SK-N-SH (cell line): ENCODE results near the gene UBC. TPM values are rescaled to one million over a fixed set of nuclear protein-coding genes. Genes with fewer than 3 reads are reported as not detected.
A peak's percentile ranks its signal among the peaks of the same experiment; 100 is the strongest.

Experiments
- CTCF ChIA-PET: fragments of 300-600, 350-600 bp; formaldehyde crosslinking; extraction: SDS; loops from one replicate; lab custom pipeline; 2021; lab: Yijun Ruan, JAX
- POLR2A ChIA-PET: fragments of 350-600 bp; sonication (Branson Sonifier 250); formaldehyde crosslinking; extraction: SDS; loops from one replicate; lab custom pipeline; 2020; ENCODE audit warnings: antibody characterized with exemption, inconsistent platforms; lab: Yijun Ruan, JAX
- DNase-seq: peaks from one replicate; pipeline ENCODE4 v3.0.0; 2012
- H2AFZ ChIP-seq: fragments of 200-600 bp; sonication (generic); 2 replicates; pipeline ENCODE4 v1.8.1; 2016; ENCODE audit warnings: antibody characterized with exemption, mild to moderate bottlenecking, low read depth
- H3F3A ChIP-seq: fragments of 200-600 bp; sonication (generic); replicated peaks from 2 replicates; pipeline ENCODE3; 2016; ENCODE audit warnings: antibody characterized with exemption, mild to moderate bottlenecking; ENCODE audit not compliant: insufficient read depth
- H3K27ac ChIP-seq, 2 experiments: fragments of 200-500 bp in 1 of 2; fragments of 200-600 bp in 1 of 2; sonication (Bioruptor generic) in 1 of 2; sonication (generic), shearing (Covaris generic) in 1 of 2; 2 replicates each; pipeline versions ENCODE4 v1.5.1 to v1.6.1; 2014 to 2016; ENCODE audit warnings: low read depth in 2 of 2, inconsistent platforms in 1 of 2, low read length in 1 of 2, mild to moderate bottlenecking in 1 of 2, mixed read lengths in 1 of 2
- H3K27me3 ChIP-seq: fragments of 200-600 bp; sonication (generic), shearing (Covaris generic); 2 replicates; pipeline ENCODE4 v1.6.1; 2016; ENCODE audit warnings: mixed run types; ENCODE audit not compliant: insufficient read depth
- H3K36me3 ChIP-seq, 2 experiments: fragments of 200-500 bp in 1 of 2; fragments of 200-600 bp in 1 of 2; sonication (Bioruptor generic) in 1 of 2; sonication (generic) in 1 of 2; replicated peaks in 1 of 2; 2 replicates each; pipeline versions ENCODE3 to v1.5.1; 2014 to 2016; ENCODE audit warnings: low read length in 1 of 2, mild to moderate bottlenecking in 1 of 2; ENCODE audit not compliant: insufficient read depth in 2 of 2, control insufficient read depth in 1 of 2
- H3K4me1 ChIP-seq, 2 experiments: fragments of 200-500 bp in 1 of 2; fragments of 200-600 bp in 1 of 2; sonication (Bioruptor generic) in 1 of 2; sonication (generic), shearing (Covaris generic) in 1 of 2; 2 replicates each; pipeline versions ENCODE4 v1.5.1 to v1.6.1; 2014 to 2016; ENCODE audit warnings: low read depth in 1 of 2, low read length in 1 of 2, mixed run types in 1 of 2; ENCODE audit not compliant: insufficient read depth in 2 of 2, control insufficient read depth in 1 of 2
- H3K4me2 ChIP-seq: fragments of 200-600 bp; sonication (generic), shearing (Covaris generic); 2 replicates; pipeline ENCODE4 v1.6.1; 2017; ENCODE audit warnings: mixed run types
- H3K4me3 ChIP-seq, 2 experiments: fragments of 200-500 bp in 1 of 2; fragments of 200-600 bp in 1 of 2; sonication (Bioruptor generic) in 1 of 2; sonication (generic), shearing (Covaris generic) in 1 of 2; 2 replicates each; pipeline versions ENCODE4 v1.5.1 to v1.8.1; 2014 to 2016; ENCODE audit warnings: low read depth in 2 of 2, inconsistent platforms in 1 of 2, low read length in 1 of 2, mild to moderate bottlenecking in 1 of 2, mixed read lengths in 1 of 2, moderate library complexity in 1 of 2
- H3K79me2 ChIP-seq: fragments of 200-600 bp; sonication (generic); 2 replicates; pipeline ENCODE4 v1.8.1; 2017; ENCODE audit warnings: mild to moderate bottlenecking; ENCODE audit not compliant: insufficient read depth
- H3K9ac ChIP-seq: fragments of 200-600 bp; sonication (generic); 2 replicates; pipeline ENCODE4 v1.6.1; 2017; ENCODE audit warnings: mixed run types
- H3K9me2 ChIP-seq: fragments of 200-600 bp; sonication (generic); 2 replicates; pipeline ENCODE4 v1.6.1; 2017; ENCODE audit warnings: mixed run types
- H3K9me3 ChIP-seq: fragments of 200-600 bp; sonication (generic); 2 replicates; pipeline ENCODE4 v1.6.1; 2017; ENCODE audit warnings: mixed run types, mild to moderate bottlenecking, moderate library complexity
- H4K20me1 ChIP-seq: fragments of 200-600 bp; sonication (generic); 2 replicates; pipeline ENCODE4 v1.6.1; 2017; ENCODE audit warnings: mild to moderate bottlenecking, mixed run types; ENCODE audit not compliant: insufficient read depth
- CHD2 ChIP-seq: fragments of 150-350 bp; IDR thresholded peaks from 2 replicates; pipeline ENCODE4 v1.6.1; 2018; ENCODE audit warnings: low read length; ENCODE audit not compliant: partially characterized antibody
- CTCF ChIP-seq: fragments of 200-600 bp; sonication (generic); IDR thresholded peaks from 2 replicates; pipeline ENCODE4 v1.6.1; 2017; ENCODE audit warnings: antibody characterized with exemption, mild to moderate bottlenecking, moderate library complexity
- ELF1 ChIP-seq: IDR thresholded peaks from 2 replicates; pipeline ENCODE4 v1.4.0; 2012
- EP300 ChIP-seq, 2 experiments: IDR thresholded peaks; 2 replicates each; pipeline versions ENCODE4 v1.4.0 to v1.6.1; 2012; ENCODE audit warnings: borderline replicate concordance in 1 of 2, low read depth in 1 of 2, low read length in 1 of 2
- EZH2phosphoT487 ChIP-seq: fragments of 200-600 bp; sonication (generic); IDR thresholded peaks from 2 replicates; pipeline ENCODE4 v1.6.1; 2017; ENCODE audit warnings: low read depth, mixed run types, mild to moderate bottlenecking, antibody characterized with exemption, moderate library complexity, borderline replicate concordance
- FOSL2 ChIP-seq: IDR thresholded peaks from 2 replicates; pipeline ENCODE4 v1.4.0; 2012; ENCODE audit warnings: low read depth, mild to moderate bottlenecking, moderate library complexity, borderline replicate concordance
- FOXM1 ChIP-seq: IDR thresholded peaks from 2 replicates; pipeline ENCODE4 v1.4.0; 2012; ENCODE audit warnings: low read depth, mild to moderate bottlenecking
- JUND ChIP-seq: IDR thresholded peaks from 2 replicates; pipeline ENCODE4 v1.4.0; 2012
- MEF2A ChIP-seq: IDR thresholded peaks from 2 replicates; pipeline ENCODE4 v1.4.0; 2012; ENCODE audit warnings: low read depth, borderline replicate concordance
- NFIC ChIP-seq: IDR thresholded peaks from 2 replicates; pipeline ENCODE4 v1.4.0; 2012; ENCODE audit warnings: borderline replicate concordance
- PBX3 ChIP-seq: IDR thresholded peaks from 2 replicates; pipeline ENCODE4; 2012
- POLR2AphosphoS5 ChIP-seq: IDR thresholded peaks from 2 replicates; pipeline ENCODE4 v1.6.1; 2012; ENCODE audit warnings: low read depth, low read length
- SIN3A ChIP-seq: IDR thresholded peaks from 2 replicates; pipeline ENCODE4 v1.6.1; 2012; ENCODE audit warnings: low read depth, mild to moderate bottlenecking, low read length, moderate library complexity, borderline replicate concordance
- TAF1 ChIP-seq: IDR thresholded peaks from 2 replicates; pipeline ENCODE4 v1.6.1; 2012; ENCODE audit warnings: low read depth, mild to moderate bottlenecking, low read length, moderate library complexity, borderline replicate concordance
- YY1 ChIP-seq: IDR thresholded peaks from 2 replicates; pipeline ENCODE4 v1.4.0; 2012; ENCODE audit warnings: low read depth, mild to moderate bottlenecking
- ZBTB33 ChIP-seq: IDR thresholded peaks from 2 replicates; pipeline ENCODE4 v1.4.0; 2012; ENCODE audit warnings: low read depth, borderline replicate concordance
- WGBS: methylation state at CpG from one replicate; pipeline ENCODE4 v1.1.6; 2017; ENCODE audit warnings: low lambda C conversion rate; 5-methylcytosine and 5-hydroxymethylcytosine counted together
- polyA plus RNA-seq, 3 experiments: library from polyadenylated mRNA; depleted of rRNA; stranded (reverse); fragments of >200 nt; gene quantifications; 2 replicates each; pipeline ENCODE4 v1.2.3, GENCODE V29; 2012

Gene UBC
- polyA plus RNA-seq, 1 of the 3 experiments (the other 2 are of a cell fraction): 1,327 TPM

GRCh38 chr12:124909831-124910560 is 4.5 kb downstream of the UBC start:
- H4K20me1 ChIP-seq: peaks cover 60% of the 10 kb centered on the region
- H3K4me2 ChIP-seq: peak overlapping the region; percentile 88
- H3K9me3 ChIP-seq: no peaks in the 10 kb centered on the region
- peaks cover 20 to 24% of the 10 kb centered on the region in 2 experiments for H3K36me3 ChIP-seq
- no peaks in the 10 kb centered on the region for H3K27me3 ChIP-seq
- H3K27ac ChIP-seq: peak overlapping the region in 1 of 2 experiments; percentile 11; a peak in 1 of 4 replicates
- POLR2A ChIA-PET: interaction anchor here (1.0 to 2.7 kb wide), 5 partner anchors 7 to 30 kb away, joined by 3 to 11 read pairs (median 5); no protein-coding TSS in a partner anchor
- peaks cover 44% of the 10 kb centered on the region for H3F3A ChIP-seq
- DNase-seq: no peak
- TF ChIP-seq EZH2phosphoT487 (no peak), POLR2AphosphoS5 (peak; percentile 75; the same call in 1 of the 2 replicates), ELF1 (peak; percentile 30; the same call in 1 of the 2 replicates), JUND (peak; percentile 3; the same call in 1 of the 2 replicates), PBX3 (peak; percentile 18; the same call in 1 of the 2 replicates), ZBTB33 (peak; percentile 51; the same call in 1 of the 2 replicates)
- peaks cover 12 to 29% of the 10 kb centered on the region in 2 experiments for H3K4me1 ChIP-seq
- peak overlapping the region; percentile 30; the same call in 1 of the 2 replicates for H3K9ac ChIP-seq
- peak overlapping the region in 1 of 2 experiments; percentile 61; a peak in 2 of 4 replicates for H3K4me3 ChIP-seq
- CTCF ChIA-PET: interaction anchor here (2.3 to 3.4 kb wide), 2 partner anchors 30 to 74 kb away, joined by 6 to 25 read pairs; no protein-coding TSS in a partner anchor
- H3K9me2 ChIP-seq: no peaks in the 10 kb centered on the region
- H3K79me2 ChIP-seq: peaks cover 38% of the 10 kb centered on the region
- no peak overlapping the region for H2AFZ ChIP-seq
- 67% methylated on average over 8 of the region's 8 CpGs for WGBS

- H3K4me1 ChIP-seq: peaks cover 16 to 24% of the 10 kb centered on the region in 2 experiments
- no peaks in the 10 kb centered on the region for H3K9me3 ChIP-seq
- H3K4me3 ChIP-seq: no peak overlapping the region; a peak in 1 of 4 replicates
- no peak overlapping the region for H3K9ac ChIP-seq
- H3K9me2 ChIP-seq: no peaks in the 10 kb centered on the region
- POLR2A ChIA-PET: interaction anchor here (1.8 kb wide), 1 partner anchor 120 kb away, joined by 5 read pairs; no protein-coding TSS in a partner anchor
- peaks cover 37% of the 10 kb centered on the region for H4K20me1 ChIP-seq
- peaks cover 15% of the 10 kb centered on the region for H3K79me2 ChIP-seq
- H2AFZ ChIP-seq: no peak overlapping the region
- DNase-seq: peak; percentile 80
- peaks cover 44% of the 10 kb centered on the region for H3F3A ChIP-seq
- no peaks in the 10 kb centered on the region for H3K27me3 ChIP-seq
- H3K27ac ChIP-seq: no peak overlapping the region; a peak in 1 of 4 replicates
- no peak overlapping the region for H3K4me2 ChIP-seq
- WGBS: 3% methylated on average over 2 of the region's 2 CpGs
- CTCF ChIA-PET: interaction anchor here (0.6 to 3.8 kb wide), 61 partner anchors 8 to 1556 kb away, joined by 3 to 84 read pairs (median 4); partner anchors contain the start of genes BRI3BP and SCARB1
- peaks cover 16% of the 10 kb centered on the region in 2 experiments for H3K36me3 ChIP-seq
- no peak for TF ChIP-seq ZBTB33
- TF ChIP-seq CTCF: peak; percentile 99
- TF ChIP-seq MEF2A: no peak
- TF ChIP-seq SIN3A: peak; percentile 35; the same call in 1 of the 2 replicates
- TF ChIP-seq FOXM1: no peak
- TF ChIP-seq FOSL2: no peak; the same call in 1 of the 2 replicates
- TF ChIP-seq NFIC: no peak
- TF ChIP-seq YY1: no peak
- TF ChIP-seq EP300 (IDR thresholded peaks at IDR 0.05; ENCODE audit: borderline replicate concordance in 1 of 2, low read depth in 1 of 2, low read length in 1 of 2): no peak
- TF ChIP-seq ELF1: no peak
- TF ChIP-seq TAF1: no peak
- TF ChIP-seq CHD2: peak; percentile 16
These were observed 7.7 kb downstream of the UBC start for GRCh38 chr12:124906606-124907261.
